ENCODE results near the gene AIG1.
"Not testable (repeated sequence)": the region's sequence is repeated elsewhere in the genome, so short reads cannot be mapped to it uniquely, and the experiment has no call there.

AIG1 gene

GRCh38 chr6:143059663-143060353, 881 bp upstream of the AIG1 start:
- no peak for DNase-seq

- peak; percentile 63 for DNase-seq
Measured at GRCh38 chr6:143060354-143060805, 309 bp upstream of the AIG1 start.

GRCh38 chr6:143061597-143062385, 1.1 kb downstream of the AIG1 start:
- no peak for DNase-seq

GRCh38 chr6:143062551-143062950, 1.9 kb downstream of the AIG1 start:
- DNase-seq, result no peak

- no peak for DNase-seq
Measured at GRCh38 chr6:143063631-143064030, 2.9 kb downstream of the AIG1 start.

- DNase-seq, result no peak
Measured at GRCh38 chr6:143064271-143064670, 3.6 kb downstream of the AIG1 start.

GRCh38 chr6:143064951-143065683, 4.4 kb downstream of the AIG1 start:
- DNase-seq, result no peak

- DNase-seq, result no peak
Measured at GRCh38 chr6:143068001-143068400, 7.3 kb downstream of the AIG1 start.

- DNase-seq, result no peak
Measured at GRCh38 chr6:143074101-143074500, 13.4 kb downstream of the AIG1 start.

- DNase-seq, result no peak
Measured at GRCh38 chr6:143074670-143075318, 14.1 kb downstream of the AIG1 start.

GRCh38 chr6:143078468-143079324, 18.0 kb downstream of the AIG1 start:
- no peak for DNase-seq

- DNase-seq, result no peak
Measured at GRCh38 chr6:143079325-143079640, 18.6 kb downstream of the AIG1 start.

GRCh38 chr6:143082274-143082673, 21.6 kb downstream of the AIG1 start:
- DNase-seq, result not testable (repeated sequence)

- not testable (repeated sequence) for DNase-seq
Measured at GRCh38 chr6:143084019-143084418, 23.3 kb downstream of the AIG1 start.

GRCh38 chr6:143087335-143087734, 26.6 kb downstream of the AIG1 start:
- DNase-seq, result not testable (repeated sequence)

- DNase-seq, result no peak
Measured at GRCh38 chr6:143087856-143088255, 27.2 kb downstream of the AIG1 start.

- no peak for DNase-seq
Measured at GRCh38 chr6:143090314-143091044, 29.8 kb downstream of the AIG1 start.

- no peak for DNase-seq
Measured at GRCh38 chr6:143092768-143093167, 32.1 kb downstream of the AIG1 start.

GRCh38 chr6:143093290-143093689, 32.6 kb downstream of the AIG1 start:
- DNase-seq, result no peak

GRCh38 chr6:143096403-143096802, 35.7 kb downstream of the AIG1 start:
- DNase-seq, result no peak

GRCh38 chr6:143097224-143097795, 36.6 kb downstream of the AIG1 start:
- no peak for DNase-seq
